ENCODE measurements around the gene ANGEL1. TPM values are rescaled to one million over a fixed set of nuclear protein-coding genes. Genes with fewer than 3 reads are reported as not detected.
A peak's percentile ranks its signal among the peaks of the same experiment; 100 is the strongest.

ANGEL1 gene
- total and polyA plus RNA-seq, 4 donors, result 5.2 to 15.9 (median 9.6) TPM

- no peak for DNase-seq (ENCODE audit: low spot score)
- no peak overlapping the region for H3K4me3 ChIP-seq (ENCODE audit: low read depth in 1 of 3, low read length in 3 of 3)
- no peaks in the 10 kb centered on the region for H3K27me3 ChIP-seq (ENCODE audit: control insufficient read depth in 4 of 4, insufficient read depth in 4 of 4, low read length in 3 of 4)
- H3K9me3 ChIP-seq (ENCODE audit: control insufficient read depth in 4 of 4, low read length in 3 of 4), result no peaks in the 10 kb centered on the region
- TF ChIP-seq SP1 (IDR thresholded peaks at IDR 0.05), result peak; percentile 13
- no peak for TF ChIP-seq TAF1 (conservative IDR thresholded peaks at IDR 0.05)
- TF ChIP-seq FOXA1 (IDR thresholded peaks at IDR 0.05), result no peak
- peak in 1 of 2 donors; percentile 33 for TF ChIP-seq GABPA (IDR thresholded peaks at IDR 0.05 in 1 of 2, conservative IDR thresholded peaks at IDR 0.05 in 1 of 2)
- no peak for TF ChIP-seq HNF4A (conservative IDR thresholded peaks at IDR 0.05)
- peak in 1 of 2 donors; percentile 28 for TF ChIP-seq RAD21 (IDR thresholded peaks at IDR 0.05)
- TF ChIP-seq CTCF (IDR thresholded peaks at IDR 0.05; ENCODE audit: low read depth, low read length, missing input control), result peak; percentile 23
- TF ChIP-seq EGR1 (IDR thresholded peaks at IDR 0.05; ENCODE audit: low read depth in 2 of 2), result no peak
- TF ChIP-seq HNF4G (IDR thresholded peaks at IDR 0.05), result no peak
- TF ChIP-seq MAX (IDR thresholded peaks at IDR 0.05), result peak; percentile 17
- TF ChIP-seq REST (IDR thresholded peaks at IDR 0.05), result no peak
- no peak for TF ChIP-seq FOXA2 (IDR thresholded peaks at IDR 0.05)
- no peak overlapping the region for H3K9ac ChIP-seq (ENCODE audit: low read depth in 1 of 2, low read length in 2 of 2)
- no peaks in the 10 kb centered on the region for H3K4me1 ChIP-seq (ENCODE audit: control insufficient read depth in 4 of 4, insufficient read depth in 4 of 4, low read length in 3 of 4)
- WGBS, result 60% methylated on average over 9 of the region's 9 CpGs
- H3K27ac ChIP-seq (ENCODE audit: low read depth in 1 of 2, low read length in 2 of 2), result no peak overlapping the region
- H3K36me3 ChIP-seq (ENCODE audit: control insufficient read depth in 4 of 4, insufficient read depth in 3 of 4, low read depth in 1 of 4, low read length in 3 of 4), result no peaks in the 10 kb centered on the region
Observed at GRCh38 chr14:76844223-76844622, 31.5 kb upstream of the ANGEL1 start.

- no peak overlapping the region for H3K27ac ChIP-seq (ENCODE audit: low read depth in 1 of 2, low read length in 2 of 2)
- no peak for TF ChIP-seq RAD21 (IDR thresholded peaks at IDR 0.05)
- TF ChIP-seq TAF1 (conservative IDR thresholded peaks at IDR 0.05), result no peak
- TF ChIP-seq FOXA1 (IDR thresholded peaks at IDR 0.05), result no peak
- no peaks in the 10 kb centered on the region for H3K9me3 ChIP-seq (ENCODE audit: control insufficient read depth in 4 of 4, low read length in 3 of 4)
Observed at GRCh38 chr14:76842414-76842813, 29.7 kb upstream of the ANGEL1 start.

GRCh38 chr14:76837524-76837923 is 24.8 kb upstream of the ANGEL1 start:
- Histone ChIP-seq H3K4me1 (ENCODE audit: control insufficient read depth in 4 of 4, insufficient read depth in 4 of 4, low read length in 3 of 4) (peaks cover 7 to 22% (median 20%) of the 10 kb centered on the region in 4 donors), H3K27me3 (ENCODE audit: control insufficient read depth in 4 of 4, insufficient read depth in 4 of 4, low read length in 3 of 4) (no peaks in the 10 kb centered on the region), H3K4me3 (ENCODE audit: low read depth in 1 of 3, low read length in 3 of 3) (no peak overlapping the region), H3K36me3 (ENCODE audit: control insufficient read depth in 4 of 4, insufficient read depth in 3 of 4, low read depth in 1 of 4, low read length in 3 of 4) (no peaks in the 10 kb centered on the region), H3K9me3 (ENCODE audit: control insufficient read depth in 4 of 4, low read length in 3 of 4) (no peaks in the 10 kb centered on the region), H3K9ac (ENCODE audit: low read depth in 1 of 2, low read length in 2 of 2) (no peak overlapping the region), H3K27ac (ENCODE audit: low read depth in 1 of 2, low read length in 2 of 2) (no peak overlapping the region)
- WGBS, result 87% methylated on average over 5 of the region's 5 CpGs
- DNase-seq (ENCODE audit: low spot score), result no peak
- no peak for TF ChIP-seq MAX (IDR thresholded peaks at IDR 0.05)
- TF ChIP-seq GABPA (IDR thresholded peaks at IDR 0.05 in 1 of 2, conservative IDR thresholded peaks at IDR 0.05 in 1 of 2), result no peak
- no peak for TF ChIP-seq NR2F2 (IDR thresholded peaks at IDR 0.05)
- no peak for TF ChIP-seq HNF4A (conservative IDR thresholded peaks at IDR 0.05)
- TF ChIP-seq ATF3 (IDR thresholded peaks at IDR 0.05), result no peak
- no peak for TF ChIP-seq JUND (IDR thresholded peaks at IDR 0.05)
- TF ChIP-seq TAF1 (conservative IDR thresholded peaks at IDR 0.05), result no peak
- TF ChIP-seq RAD21 (IDR thresholded peaks at IDR 0.05), result no peak

More at GRCh38 chr14:76842414-76842813, 29.7 kb upstream of the ANGEL1 start:
- no peak overlapping the region for H3K4me3 ChIP-seq (ENCODE audit: low read depth in 1 of 3, low read length in 3 of 3)
- H3K36me3 ChIP-seq (ENCODE audit: control insufficient read depth in 4 of 4, insufficient read depth in 3 of 4, low read depth in 1 of 4, low read length in 3 of 4), result no peaks in the 10 kb centered on the region
- no peak for DNase-seq (ENCODE audit: low spot score)
- H3K4me1 ChIP-seq (ENCODE audit: control insufficient read depth in 4 of 4, insufficient read depth in 4 of 4, low read length in 3 of 4), result no peaks in the 10 kb centered on the region
- H3K9ac ChIP-seq (ENCODE audit: low read depth in 1 of 2, low read length in 2 of 2), result no peak overlapping the region
- no peaks in the 10 kb centered on the region for H3K27me3 ChIP-seq (ENCODE audit: control insufficient read depth in 4 of 4, insufficient read depth in 4 of 4, low read length in 3 of 4)

All from liver (tissue), 9 donors.